GM21529 (cell line): Measurements from ENCODE around the gene FGFR3.

Experiments
- ATAC-seq: cut with Tn5 transposase; IDR thresholded peaks from one replicate; pipeline ENCODE4 v1.9.1; 2021; ENCODE audit not compliant: unreplicated experiment

The FGFR3 gene

GRCh38 chr4:1792832-1793495 is at the start of gene FGFR3:
Gene FGFR3 (plus strand): TSS chr4:1793293. CDS start chr4:1793935, 642 bp downstream.
- ATAC-seq: peak; percentile 41

- no peak for ATAC-seq
These were observed 49.5 kb upstream of the FGFR3 start for GRCh38 chr4:1743551-1743950.

- ATAC-seq: no peak
These were observed 49.1 kb upstream of the FGFR3 start for GRCh38 chr4:1743975-1744374.

GRCh38 chr4:1744552-1744951 is 48.5 kb upstream of the FGFR3 start:
- no peak for ATAC-seq

- ATAC-seq: no peak
These were observed 47.9 kb upstream of the FGFR3 start for GRCh38 chr4:1745165-1745564.

GRCh38 chr4:1745697-1746096 is 47.4 kb upstream of the FGFR3 start:
- no peak for ATAC-seq

- ATAC-seq: no peak
These were observed 46.8 kb upstream of the FGFR3 start for GRCh38 chr4:1746265-1746691.

- ATAC-seq: no peak
These were observed 46.0 kb upstream of the FGFR3 start for GRCh38 chr4:1746919-1747602.

- no peak for ATAC-seq
These were observed 45.5 kb upstream of the FGFR3 start for GRCh38 chr4:1747603-1747967.

- ATAC-seq: no peak
These were observed 44.6 kb upstream of the FGFR3 start for GRCh38 chr4:1748465-1748995.

GRCh38 chr4:1749370-1749769 is 43.7 kb upstream of the FGFR3 start:
- ATAC-seq: no peak

- ATAC-seq: no peak
These were observed 43.3 kb upstream of the FGFR3 start for GRCh38 chr4:1749826-1750225.

- no peak for ATAC-seq
These were observed 42.5 kb upstream of the FGFR3 start for GRCh38 chr4:1750381-1751154.

- ATAC-seq: no peak
These were observed 41.8 kb upstream of the FGFR3 start for GRCh38 chr4:1751155-1751918.

GRCh38 chr4:1751919-1752283 is 41.2 kb upstream of the FGFR3 start:
- no peak for ATAC-seq

- ATAC-seq: no peak
These were observed 40.6 kb upstream of the FGFR3 start for GRCh38 chr4:1752284-1753041.

- no peak for ATAC-seq
These were observed 39.8 kb upstream of the FGFR3 start for GRCh38 chr4:1753294-1753696.

- ATAC-seq: no peak
These were observed 39.3 kb upstream of the FGFR3 start for GRCh38 chr4:1753697-1754311.

- no peak for ATAC-seq
These were observed 38.8 kb upstream of the FGFR3 start for GRCh38 chr4:1754336-1754735.

- no peak for ATAC-seq
These were observed 37.8 kb upstream of the FGFR3 start for GRCh38 chr4:1755297-1755696.
